HEK293 (cell line): ENCODE measurements around the gene INO80.

Experiments
- EGR2 ChIP-seq: fragments of 450-650 bp; formaldehyde crosslinking; IDR thresholded peaks from 2 replicates; pipeline ENCODE4 v1.5.1; 2016; ENCODE audit warnings: low read depth, missing biosample characterization, missing genetic modification characterization
- GLI4 ChIP-seq: fragments of 450-650 bp; formaldehyde crosslinking; IDR thresholded peaks from 2 replicates; pipeline ENCODE4 v1.5.1; 2016; ENCODE audit warnings: missing biosample characterization, missing genetic modification characterization
- KLF7 ChIP-seq: fragments of 450-650 bp; formaldehyde crosslinking; IDR thresholded peaks from 2 replicates; pipeline ENCODE4 v1.5.1; 2016; ENCODE audit warnings: missing biosample characterization, missing genetic modification characterization, borderline replicate concordance
- SP2 ChIP-seq: fragments of 450-650 bp; formaldehyde crosslinking; IDR thresholded peaks from 2 replicates; pipeline ENCODE4 v1.5.1; 2016; ENCODE audit warnings: missing biosample characterization, missing genetic modification characterization
- ZBTB44 ChIP-seq: fragments of 450-650 bp; IDR thresholded peaks from 2 replicates; pipeline ENCODE4 v1.5.1; 2018; ENCODE audit warnings: missing biosample characterization, mild to moderate bottlenecking, missing genetic modification characterization
- ZNF292 ChIP-seq: fragments of 450-650 bp; formaldehyde crosslinking; IDR thresholded peaks from 2 replicates; pipeline ENCODE4 v1.5.1; 2016; ENCODE audit warnings: low read depth, missing biosample characterization, missing genetic modification characterization, borderline replicate concordance
- ZNF324 ChIP-seq: fragments of 450-650 bp; formaldehyde crosslinking; IDR thresholded peaks from 2 replicates; pipeline ENCODE4 v1.5.1; 2016; ENCODE audit warnings: missing biosample characterization, missing genetic modification characterization
- ZNF488 ChIP-seq: fragments of 450-650 bp; formaldehyde crosslinking; IDR thresholded peaks from 2 replicates; pipeline ENCODE4 v1.5.1; 2016; ENCODE audit warnings: missing biosample characterization, missing genetic modification characterization
- ZNF501 ChIP-seq: fragments of 450-650 bp; formaldehyde crosslinking; IDR thresholded peaks from 2 replicates; pipeline ENCODE4 v1.5.1; 2016; ENCODE audit warnings: missing biosample characterization, missing genetic modification characterization
- ZNF692 ChIP-seq: fragments of 450-650 bp; formaldehyde crosslinking; IDR thresholded peaks from 2 replicates; pipeline ENCODE4 v1.5.1; 2016; ENCODE audit warnings: missing biosample characterization, missing genetic modification characterization
- ZNF76 ChIP-seq: fragments of 450-650 bp; formaldehyde crosslinking; IDR thresholded peaks from 2 replicates; pipeline ENCODE4; 2016; ENCODE audit warnings: low read depth, missing biosample characterization, missing genetic modification characterization, borderline replicate concordance
- TF ChIP-seq, protein P1 (sequence below): fragments of 450-650 bp; IDR thresholded peaks from 2 replicates; pipeline ENCODE4 v1.5.1; 2018; ENCODE audit warnings: missing biosample characterization, missing genetic modification characterization
- TF ChIP-seq, protein P2 (sequence below): fragments of 450-650 bp; formaldehyde crosslinking; IDR thresholded peaks from 2 replicates; pipeline ENCODE4 v1.5.1; 2016; ENCODE audit warnings: missing biosample characterization, missing genetic modification characterization, borderline replicate concordance
- TF ChIP-seq, protein P3 (sequence below): fragments of 450-650 bp; formaldehyde crosslinking; IDR thresholded peaks from 2 replicates; pipeline ENCODE4 v1.5.1; 2016; ENCODE audit warnings: missing biosample characterization, missing genetic modification characterization
- TF ChIP-seq, protein P4 (sequence below): fragments of 450-650 bp; formaldehyde crosslinking; conservative IDR thresholded peaks from 2 replicates; pipeline ENCODE4 v1.5.1; 2016; ENCODE audit warnings: low read depth, missing biosample characterization, missing genetic modification characterization

Gene INO80

GRCh38 chr15:41116116-41116961 is at the start of gene INO80 (continued):
- TF ChIP-seq ZNF488 (tag by site-specific recombination), result no peak
- TF ChIP-seq, protein P1, sequence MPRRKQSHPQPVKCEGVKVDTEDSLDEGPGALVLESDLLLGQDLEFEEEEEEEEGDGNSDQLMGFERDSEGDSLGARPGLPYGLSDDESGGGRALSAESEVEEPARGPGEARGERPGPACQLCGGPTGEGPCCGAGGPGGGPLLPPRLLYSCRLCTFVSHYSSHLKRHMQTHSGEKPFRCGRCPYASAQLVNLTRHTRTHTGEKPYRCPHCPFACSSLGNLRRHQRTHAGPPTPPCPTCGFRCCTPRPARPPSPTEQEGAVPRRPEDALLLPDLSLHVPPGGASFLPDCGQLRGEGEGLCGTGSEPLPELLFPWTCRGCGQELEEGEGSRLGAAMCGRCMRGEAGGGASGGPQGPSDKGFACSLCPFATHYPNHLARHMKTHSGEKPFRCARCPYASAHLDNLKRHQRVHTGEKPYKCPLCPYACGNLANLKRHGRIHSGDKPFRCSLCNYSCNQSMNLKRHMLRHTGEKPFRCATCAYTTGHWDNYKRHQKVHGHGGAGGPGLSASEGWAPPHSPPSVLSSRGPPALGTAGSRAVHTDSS (tag by site-specific recombination), result peak; percentile 91
- peak; percentile 50 for TF ChIP-seq SP2 (tag by site-specific recombination)
- TF ChIP-seq EGR2 (tag by site-specific recombination), result peak; percentile 51; the same call in 1 of the 2 replicates
- TF ChIP-seq, protein P2, sequence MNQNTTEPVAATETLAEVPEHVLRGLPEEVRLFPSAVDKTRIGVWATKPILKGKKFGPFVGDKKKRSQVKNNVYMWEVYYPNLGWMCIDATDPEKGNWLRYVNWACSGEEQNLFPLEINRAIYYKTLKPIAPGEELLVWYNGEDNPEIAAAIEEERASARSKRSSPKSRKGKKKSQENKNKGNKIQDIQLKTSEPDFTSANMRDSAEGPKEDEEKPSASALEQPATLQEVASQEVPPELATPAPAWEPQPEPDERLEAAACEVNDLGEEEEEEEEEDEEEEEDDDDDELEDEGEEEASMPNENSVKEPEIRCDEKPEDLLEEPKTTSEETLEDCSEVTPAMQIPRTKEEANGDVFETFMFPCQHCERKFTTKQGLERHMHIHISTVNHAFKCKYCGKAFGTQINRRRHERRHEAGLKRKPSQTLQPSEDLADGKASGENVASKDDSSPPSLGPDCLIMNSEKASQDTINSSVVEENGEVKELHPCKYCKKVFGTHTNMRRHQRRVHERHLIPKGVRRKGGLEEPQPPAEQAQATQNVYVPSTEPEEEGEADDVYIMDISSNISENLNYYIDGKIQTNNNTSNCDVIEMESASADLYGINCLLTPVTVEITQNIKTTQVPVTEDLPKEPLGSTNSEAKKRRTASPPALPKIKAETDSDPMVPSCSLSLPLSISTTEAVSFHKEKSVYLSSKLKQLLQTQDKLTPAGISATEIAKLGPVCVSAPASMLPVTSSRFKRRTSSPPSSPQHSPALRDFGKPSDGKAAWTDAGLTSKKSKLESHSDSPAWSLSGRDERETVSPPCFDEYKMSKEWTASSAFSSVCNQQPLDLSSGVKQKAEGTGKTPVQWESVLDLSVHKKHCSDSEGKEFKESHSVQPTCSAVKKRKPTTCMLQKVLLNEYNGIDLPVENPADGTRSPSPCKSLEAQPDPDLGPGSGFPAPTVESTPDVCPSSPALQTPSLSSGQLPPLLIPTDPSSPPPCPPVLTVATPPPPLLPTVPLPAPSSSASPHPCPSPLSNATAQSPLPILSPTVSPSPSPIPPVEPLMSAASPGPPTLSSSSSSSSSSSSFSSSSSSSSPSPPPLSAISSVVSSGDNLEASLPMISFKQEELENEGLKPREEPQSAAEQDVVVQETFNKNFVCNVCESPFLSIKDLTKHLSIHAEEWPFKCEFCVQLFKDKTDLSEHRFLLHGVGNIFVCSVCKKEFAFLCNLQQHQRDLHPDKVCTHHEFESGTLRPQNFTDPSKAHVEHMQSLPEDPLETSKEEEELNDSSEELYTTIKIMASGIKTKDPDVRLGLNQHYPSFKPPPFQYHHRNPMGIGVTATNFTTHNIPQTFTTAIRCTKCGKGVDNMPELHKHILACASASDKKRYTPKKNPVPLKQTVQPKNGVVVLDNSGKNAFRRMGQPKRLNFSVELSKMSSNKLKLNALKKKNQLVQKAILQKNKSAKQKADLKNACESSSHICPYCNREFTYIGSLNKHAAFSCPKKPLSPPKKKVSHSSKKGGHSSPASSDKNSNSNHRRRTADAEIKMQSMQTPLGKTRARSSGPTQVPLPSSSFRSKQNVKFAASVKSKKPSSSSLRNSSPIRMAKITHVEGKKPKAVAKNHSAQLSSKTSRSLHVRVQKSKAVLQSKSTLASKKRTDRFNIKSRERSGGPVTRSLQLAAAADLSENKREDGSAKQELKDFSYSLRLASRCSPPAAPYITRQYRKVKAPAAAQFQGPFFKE, result no peak
- TF ChIP-seq, protein P3, sequence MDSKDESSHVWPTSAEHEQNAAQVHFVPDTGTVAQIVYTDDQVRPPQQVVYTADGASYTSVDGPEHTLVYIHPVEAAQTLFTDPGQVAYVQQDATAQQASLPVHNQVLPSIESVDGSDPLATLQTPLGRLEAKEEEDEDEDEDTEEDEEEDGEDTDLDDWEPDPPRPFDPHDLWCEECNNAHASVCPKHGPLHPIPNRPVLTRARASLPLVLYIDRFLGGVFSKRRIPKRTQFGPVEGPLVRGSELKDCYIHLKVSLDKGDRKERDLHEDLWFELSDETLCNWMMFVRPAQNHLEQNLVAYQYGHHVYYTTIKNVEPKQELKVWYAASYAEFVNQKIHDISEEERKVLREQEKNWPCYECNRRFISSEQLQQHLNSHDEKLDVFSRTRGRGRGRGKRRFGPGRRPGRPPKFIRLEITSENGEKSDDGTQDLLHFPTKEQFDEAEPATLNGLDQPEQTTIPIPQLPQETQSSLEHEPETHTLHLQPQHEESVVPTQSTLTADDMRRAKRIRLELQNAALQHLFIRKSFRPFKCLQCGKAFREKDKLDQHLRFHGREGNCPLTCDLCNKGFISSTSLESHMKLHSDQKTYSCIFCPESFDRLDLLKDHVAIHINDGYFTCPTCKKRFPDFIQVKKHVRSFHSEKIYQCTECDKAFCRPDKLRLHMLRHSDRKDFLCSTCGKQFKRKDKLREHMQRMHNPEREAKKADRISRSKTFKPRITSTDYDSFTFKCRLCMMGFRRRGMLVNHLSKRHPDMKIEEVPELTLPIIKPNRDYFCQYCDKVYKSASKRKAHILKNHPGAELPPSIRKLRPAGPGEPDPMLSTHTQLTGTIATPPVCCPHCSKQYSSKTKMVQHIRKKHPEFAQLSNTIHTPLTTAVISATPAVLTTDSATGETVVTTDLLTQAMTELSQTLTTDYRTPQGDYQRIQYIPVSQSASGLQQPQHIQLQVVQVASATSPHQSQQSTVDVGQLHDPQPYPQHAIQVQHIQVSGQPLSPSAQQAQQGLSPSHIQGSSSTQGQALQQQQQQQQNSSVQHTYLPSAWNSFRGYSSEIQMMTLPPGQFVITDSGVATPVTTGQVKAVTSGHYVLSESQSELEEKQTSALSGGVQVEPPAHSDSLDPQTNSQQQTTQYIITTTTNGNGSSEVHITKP (tag by site-specific recombination), result peak; percentile 92
- TF ChIP-seq ZBTB44, result no peak
- TF ChIP-seq ZNF324 (tag by site-specific recombination), result peak; percentile 88; the same call in 1 of the 2 replicates
- TF ChIP-seq GLI4 (tag by site-specific recombination), result no peak
- TF ChIP-seq ZNF292 (tag by site-specific recombination), result no peak
- peak; percentile 83 for TF ChIP-seq ZNF501 (tag by site-specific recombination)
- TF ChIP-seq ZNF692 (tag by site-specific recombination), result peak; percentile 19
- 0 out of 2 replicates have a peak, but pooled peaks have one; percentile 43 for TF ChIP-seq KLF7
- TF ChIP-seq, protein P4, sequence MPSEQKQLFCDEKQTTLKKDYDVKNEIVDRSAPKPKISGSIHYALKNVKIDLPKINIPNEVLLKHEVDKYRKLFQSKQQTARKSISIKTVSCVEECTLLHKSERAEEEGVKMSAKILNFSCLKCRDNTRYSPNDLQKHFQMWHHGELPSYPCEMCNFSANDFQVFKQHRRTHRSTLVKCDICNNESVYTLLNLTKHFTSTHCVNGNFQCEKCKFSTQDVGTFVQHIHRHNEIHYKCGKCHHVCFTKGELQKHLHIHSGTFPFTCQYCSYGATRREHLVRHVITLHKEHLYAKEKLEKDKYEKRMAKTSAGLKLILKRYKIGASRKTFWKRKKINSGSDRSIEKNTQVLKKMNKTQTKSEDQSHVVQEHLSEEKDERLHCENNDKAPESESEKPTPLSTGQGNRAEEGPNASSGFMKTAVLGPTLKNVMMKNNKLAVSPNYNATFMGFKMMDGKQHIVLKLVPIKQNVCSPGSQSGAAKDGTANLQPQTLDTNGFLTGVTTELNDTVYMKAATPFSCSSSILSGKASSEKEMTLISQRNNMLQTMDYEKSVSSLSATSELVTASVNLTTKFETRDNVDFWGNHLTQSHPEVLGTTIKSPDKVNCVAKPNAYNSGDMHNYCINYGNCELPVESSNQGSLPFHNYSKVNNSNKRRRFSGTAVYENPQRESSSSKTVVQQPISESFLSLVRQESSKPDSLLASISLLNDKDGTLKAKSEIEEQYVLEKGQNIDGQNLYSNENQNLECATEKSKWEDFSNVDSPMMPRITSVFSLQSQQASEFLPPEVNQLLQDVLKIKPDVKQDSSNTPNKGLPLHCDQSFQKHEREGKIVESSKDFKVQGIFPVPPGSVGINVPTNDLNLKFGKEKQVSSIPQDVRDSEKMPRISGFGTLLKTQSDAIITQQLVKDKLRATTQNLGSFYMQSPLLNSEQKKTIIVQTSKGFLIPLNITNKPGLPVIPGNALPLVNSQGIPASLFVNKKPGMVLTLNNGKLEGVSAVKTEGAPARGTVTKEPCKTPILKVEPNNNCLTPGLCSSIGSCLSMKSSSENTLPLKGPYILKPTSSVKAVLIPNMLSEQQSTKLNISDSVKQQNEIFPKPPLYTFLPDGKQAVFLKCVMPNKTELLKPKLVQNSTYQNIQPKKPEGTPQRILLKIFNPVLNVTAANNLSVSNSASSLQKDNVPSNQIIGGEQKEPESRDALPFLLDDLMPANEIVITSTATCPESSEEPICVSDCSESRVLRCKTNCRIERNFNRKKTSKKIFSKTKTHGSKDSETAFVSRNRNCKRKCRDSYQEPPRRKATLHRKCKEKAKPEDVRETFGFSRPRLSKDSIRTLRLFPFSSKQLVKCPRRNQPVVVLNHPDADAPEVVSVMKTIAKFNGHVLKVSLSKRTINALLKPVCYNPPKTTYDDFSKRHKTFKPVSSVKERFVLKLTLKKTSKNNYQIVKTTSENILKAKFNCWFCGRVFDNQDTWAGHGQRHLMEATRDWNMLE (tag by site-specific recombination), result peak; percentile 75
- peak; percentile 75; the same call in 1 of the 2 replicates for TF ChIP-seq ZNF76
